ENCODE data around the gene MYLK4. TPM values are rescaled to one million over a fixed set of nuclear protein-coding genes. Genes with fewer than 3 reads are reported as not detected.

Gene MYLK4
- total RNA-seq, 1 experiment from 2014 or later: 0.73 TPM

DNA sequence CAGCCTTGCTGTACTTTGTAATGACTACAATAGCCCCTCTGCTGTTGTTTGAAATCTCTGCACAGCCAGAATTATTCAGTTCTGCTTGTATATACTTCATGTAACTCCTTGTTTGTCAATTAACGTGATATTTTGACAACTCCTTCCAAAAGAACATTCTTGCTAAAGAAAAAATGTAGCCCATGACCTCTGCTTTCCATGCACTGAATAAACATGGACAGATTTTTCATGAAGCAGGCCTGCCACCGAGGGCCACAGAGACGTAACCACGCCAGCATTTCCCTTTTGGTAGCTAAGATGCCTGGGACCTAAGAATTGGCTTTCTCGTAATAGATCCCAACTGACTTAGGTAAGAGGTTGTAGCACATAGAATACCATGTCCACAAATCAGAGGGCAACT, 135.9 kb downstream of the MYLK4 start:
- CTCF ChIA-PET: no interaction called here
- Mint-ChIP-seq H3K27me3 (ENCODE audit: unreplicated experiment) (peaks cover 13% of the 10 kb centered on the region), H3K9me3 (ENCODE audit: low read depth, unreplicated experiment) (no peaks in the 10 kb centered on the region), H3K4me1 (ENCODE audit: low read depth, unreplicated experiment) (no peaks in the 10 kb centered on the region), H3K4me3 (ENCODE audit: low read depth, unreplicated experiment) (no peak overlapping the region), H3K27ac (ENCODE audit: unreplicated experiment) (no peak overlapping the region), H3K36me3 (ENCODE audit: insufficient read depth, unreplicated experiment) (no peaks in the 10 kb centered on the region)
- DNase-seq: no peak
- TF ChIP-seq CTCF (IDR thresholded peaks at IDR 0.05; ENCODE audit: unreplicated experiment): no peak
- intact Hi-C loops (cut with micrococcal nuclease; ENCODE audit: unreplicated experiment): no loop called here
- BruUV-seq (replicated peaks): no TSS peak

- no peak for DNase-seq
- no TSS peak for BruUV-seq (replicated peaks)
- H3K9me3 Mint-ChIP-seq (ENCODE audit: low read depth, unreplicated experiment): no peaks in the 10 kb centered on the region
- TF ChIP-seq CTCF (IDR thresholded peaks at IDR 0.05; ENCODE audit: unreplicated experiment): no peak
- H3K4me3 Mint-ChIP-seq (ENCODE audit: low read depth, unreplicated experiment): no peak overlapping the region
- H3K27ac Mint-ChIP-seq (ENCODE audit: unreplicated experiment): no peak overlapping the region
- intact Hi-C loops (cut with micrococcal nuclease; ENCODE audit: unreplicated experiment): no loop called here
- CTCF ChIA-PET: no interaction called here
- no peaks in the 10 kb centered on the region for H3K36me3 Mint-ChIP-seq (ENCODE audit: insufficient read depth, unreplicated experiment)
- H3K4me1 Mint-ChIP-seq (ENCODE audit: low read depth, unreplicated experiment): no peaks in the 10 kb centered on the region
- H3K27me3 Mint-ChIP-seq (ENCODE audit: unreplicated experiment): peaks cover 11% of the 10 kb centered on the region
These were observed 136.6 kb downstream of the MYLK4 start for GRCh38 chr6:2614155-2614554.

Other genes with a start within 250 kb of the MYLK4 start
- 36.9 and 41.4 TPM in 2 replicates for gene WRNIP1, start 14.5 kb upstream of the MYLK4 start, total RNA-seq (2022)
- 56.3 and 78.5 TPM in 2 replicates for gene SERPINB1, start 90.9 kb upstream of the MYLK4 start, total RNA-seq (2022)
- 17.2 and 22.9 TPM in 2 replicates for gene SERPINB9, start 152.4 kb upstream of the MYLK4 start, total RNA-seq (2022)
- gene SERPINB6, start 220.6 kb upstream of the MYLK4 start, total RNA-seq (2022): 53.1 and 60.9 TPM in 2 replicates
- gene NQO2, start 249.0 kb upstream of the MYLK4 start, total RNA-seq (2022): 11.5 and 12.0 TPM in 2 replicates